ENCODE data around the gene AMHR2. TPM values are rescaled to one million over a fixed set of nuclear protein-coding genes. Genes with fewer than 3 reads are reported as not detected.

AMHR2 gene
- total and polyA plus RNA-seq, 2 donors from 2014 or later, result not detected

DNA sequence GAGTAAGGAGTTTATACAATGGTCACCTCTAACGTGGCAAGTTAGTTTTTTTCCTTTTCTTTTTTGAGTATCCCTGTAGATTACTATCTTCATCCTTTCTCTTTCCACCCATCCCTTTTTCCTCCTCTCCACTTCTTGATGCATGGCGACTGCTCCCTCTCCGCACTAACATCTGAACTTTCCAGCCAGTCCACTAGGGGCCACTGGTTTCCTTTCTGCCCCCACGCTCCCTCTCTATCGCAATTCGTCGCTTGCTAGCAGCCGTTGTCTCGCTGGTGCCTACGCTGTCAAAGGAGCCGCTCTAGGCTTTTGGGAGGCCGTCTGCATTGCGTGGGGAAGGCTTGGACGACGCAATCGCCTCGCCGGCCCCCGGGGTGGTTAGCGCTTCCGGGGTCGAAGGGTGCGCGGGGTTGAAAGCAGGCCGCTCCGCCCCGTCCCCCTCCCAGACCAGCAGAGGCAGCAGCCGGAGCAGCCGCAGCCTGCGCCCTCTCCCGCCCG is 28.1 kb downstream of the AMHR2 start, which contains the start of gene PCBP2:
TSS of gene PCBP2 (plus strand) at position 442 of the 498 bp plus-strand sequence. CDS start 2,699 bp downstream, outside the sequence.
- H3K36me3 ChIP-seq (ENCODE audit: control insufficient read depth in 2 of 3, insufficient read depth in 3 of 3, low read length in 3 of 3), result peaks cover 15 to 31% (median 20%) of the 10 kb centered on the region in 3 donors
- H3K4me1 ChIP-seq (ENCODE audit: control insufficient read depth in 2 of 3, insufficient read depth in 2 of 3, low read depth in 1 of 3, low read length in 3 of 3), result peaks cover 5 to 15% (median 12%) of the 10 kb centered on the region in 3 donors
- intact Hi-C loops (cut with DNase I), result no loop called here
- H3K9me3 ChIP-seq (ENCODE audit: control insufficient read depth in 2 of 3, insufficient read depth in 1 of 3, low read length in 3 of 3), result no peaks in the 10 kb centered on the region
- peak; percentile 90 for FAIRE-seq
- peak within 1 kb of the TSS; percentile 79 to 91 (median 89) for H3K9ac ChIP-seq (ENCODE audit: low read length in 3 of 3)
- peak within 1 kb of the TSS; percentile 79 to 89 (median 82) for H3K4me3 ChIP-seq (ENCODE audit: low read length in 3 of 3)
- DNase-seq, result peak; percentile 99 to 100 (median 99)
- H3K27me3 ChIP-seq (ENCODE audit: control insufficient read depth, insufficient read depth, low read length), result no peaks in the 10 kb centered on the region
- peak within 1 kb of the TSS; percentile 99 for H3K27ac ChIP-seq (ENCODE audit: low read depth in 2 of 2, low read length in 2 of 2)
- TF ChIP-seq, protein P1, sequence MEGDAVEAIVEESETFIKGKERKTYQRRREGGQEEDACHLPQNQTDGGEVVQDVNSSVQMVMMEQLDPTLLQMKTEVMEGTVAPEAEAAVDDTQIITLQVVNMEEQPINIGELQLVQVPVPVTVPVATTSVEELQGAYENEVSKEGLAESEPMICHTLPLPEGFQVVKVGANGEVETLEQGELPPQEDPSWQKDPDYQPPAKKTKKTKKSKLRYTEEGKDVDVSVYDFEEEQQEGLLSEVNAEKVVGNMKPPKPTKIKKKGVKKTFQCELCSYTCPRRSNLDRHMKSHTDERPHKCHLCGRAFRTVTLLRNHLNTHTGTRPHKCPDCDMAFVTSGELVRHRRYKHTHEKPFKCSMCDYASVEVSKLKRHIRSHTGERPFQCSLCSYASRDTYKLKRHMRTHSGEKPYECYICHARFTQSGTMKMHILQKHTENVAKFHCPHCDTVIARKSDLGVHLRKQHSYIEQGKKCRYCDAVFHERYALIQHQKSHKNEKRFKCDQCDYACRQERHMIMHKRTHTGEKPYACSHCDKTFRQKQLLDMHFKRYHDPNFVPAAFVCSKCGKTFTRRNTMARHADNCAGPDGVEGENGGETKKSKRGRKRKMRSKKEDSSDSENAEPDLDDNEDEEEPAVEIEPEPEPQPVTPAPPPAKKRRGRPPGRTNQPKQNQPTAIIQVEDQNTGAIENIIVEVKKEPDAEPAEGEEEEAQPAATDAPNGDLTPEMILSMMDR (IDR thresholded peaks at IDR 0.05; ENCODE audit: borderline replicate concordance, extremely low read depth, insufficient read depth), result peak; percentile 94

DNA sequence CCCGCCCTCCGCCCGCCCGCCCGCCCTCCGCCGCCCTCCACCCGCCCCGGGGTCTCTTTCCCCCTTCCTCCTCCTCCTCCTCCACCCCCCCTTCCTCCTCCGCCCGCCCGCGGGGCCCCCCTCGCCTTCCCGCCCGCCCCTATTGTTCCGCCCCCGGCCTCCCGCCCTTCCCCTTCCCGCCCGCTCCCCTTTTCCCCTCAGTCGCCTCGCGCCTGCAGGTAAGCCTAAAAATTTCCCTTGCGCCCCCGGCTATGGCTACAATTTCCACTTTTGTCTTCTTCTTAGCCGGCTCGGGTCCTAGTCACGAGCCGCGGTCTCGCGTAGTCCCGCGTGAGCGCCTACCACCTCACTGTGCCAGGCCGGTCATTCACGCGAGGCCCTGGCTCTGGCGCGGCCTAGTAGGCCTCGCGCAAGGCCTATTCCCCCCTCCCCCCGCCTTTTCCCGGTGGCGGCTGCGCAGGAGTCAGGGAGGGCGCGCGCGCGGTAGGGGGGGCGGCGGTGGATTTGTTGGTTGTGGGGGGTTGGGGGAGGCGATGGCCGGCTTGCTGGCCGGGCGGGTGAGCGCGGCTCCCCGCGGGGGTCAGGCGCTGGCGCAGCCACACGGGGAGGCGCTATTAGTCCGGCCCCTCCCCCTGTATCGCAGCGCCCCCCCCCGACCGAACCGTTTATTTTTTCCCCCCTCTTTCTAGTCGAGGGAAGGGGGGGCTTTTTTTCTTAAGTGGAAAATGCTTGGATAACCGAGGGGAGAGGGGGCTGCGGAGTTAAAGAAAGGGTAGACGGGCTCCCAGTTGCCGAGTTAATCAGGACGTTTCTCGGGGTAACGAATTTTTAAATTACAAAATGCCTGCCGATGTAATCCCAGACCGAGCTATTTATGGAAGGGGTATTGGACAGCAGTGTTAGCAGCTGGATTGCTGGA is 28.8 kb downstream of the AMHR2 start:
- Histone ChIP-seq H3K9ac (ENCODE audit: low read length in 3 of 3) (peak overlapping the region; percentile 79 to 91 (median 89)), H3K27me3 (ENCODE audit: control insufficient read depth, insufficient read depth, low read length) (no peaks in the 10 kb centered on the region), H3K36me3 (ENCODE audit: control insufficient read depth in 2 of 3, insufficient read depth in 3 of 3, low read length in 3 of 3) (peaks cover 17 to 36% (median 23%) of the 10 kb centered on the region in 3 donors), H3K4me3 (ENCODE audit: low read length in 3 of 3) (peak overlapping the region; percentile 79 to 89 (median 82)), H3K9me3 (ENCODE audit: control insufficient read depth in 2 of 3, insufficient read depth in 1 of 3, low read length in 3 of 3) (no peaks in the 10 kb centered on the region), H3K4me1 (ENCODE audit: control insufficient read depth in 2 of 3, insufficient read depth in 2 of 3, low read depth in 1 of 3, low read length in 3 of 3) (peaks cover 5 to 15% (median 12%) of the 10 kb centered on the region in 3 donors), H3K27ac (ENCODE audit: low read depth in 2 of 2, low read length in 2 of 2) (peak overlapping the region; percentile 99)
- FAIRE-seq (no peak), DNase-seq (peak; percentile 91 to 97 (median 95))
- intact Hi-C loops (cut with DNase I), result no loop called here
- TF ChIP-seq, protein P1 (IDR thresholded peaks at IDR 0.05; ENCODE audit: borderline replicate concordance, extremely low read depth, insufficient read depth), result no peak

DNA sequence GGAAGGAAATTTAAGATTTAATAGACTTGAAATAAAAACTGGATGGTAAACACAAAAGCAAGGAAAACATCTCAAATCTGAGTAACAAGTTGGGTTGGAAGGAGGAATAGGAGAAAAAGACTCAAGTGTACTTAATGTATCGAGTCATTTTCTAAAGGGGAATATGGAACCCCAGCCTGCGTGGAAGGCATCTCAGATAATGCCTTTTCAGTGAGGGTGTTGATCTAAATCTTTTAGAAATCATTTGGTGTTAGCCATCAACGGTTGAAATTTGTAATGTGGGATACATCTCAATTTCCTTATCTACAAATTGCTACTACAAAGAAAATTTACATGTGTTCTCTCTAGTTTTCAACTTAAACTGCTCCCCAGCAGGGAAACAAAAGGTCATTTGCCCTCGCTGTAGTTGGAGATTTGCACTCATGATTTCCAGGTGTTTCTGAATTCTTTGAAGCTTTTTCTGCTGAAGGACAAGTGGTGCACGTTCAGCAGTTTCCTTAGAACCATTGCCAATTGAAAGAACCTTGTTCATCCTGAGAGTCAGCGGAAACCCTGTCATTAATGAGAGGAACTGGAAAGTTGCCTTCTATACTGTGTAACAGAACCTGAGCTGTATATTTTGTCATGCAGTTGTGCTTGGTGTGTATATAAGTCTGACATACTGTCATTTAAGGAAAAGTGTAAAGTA is 30.4 kb downstream of the AMHR2 start:
- no peak for DNase-seq
- H3K4me1 ChIP-seq (ENCODE audit: control insufficient read depth in 2 of 3, insufficient read depth in 2 of 3, low read depth in 1 of 3, low read length in 3 of 3), result peaks cover 5 to 15% (median 12%) of the 10 kb centered on the region in 3 donors
- H3K27me3 ChIP-seq (ENCODE audit: control insufficient read depth, insufficient read depth, low read length), result no peaks in the 10 kb centered on the region
- no peak overlapping the region for H3K27ac ChIP-seq (ENCODE audit: low read depth in 2 of 2, low read length in 2 of 2)
- peaks cover 21 to 44% (median 28%) of the 10 kb centered on the region in 3 donors for H3K36me3 ChIP-seq (ENCODE audit: control insufficient read depth in 2 of 3, insufficient read depth in 3 of 3, low read length in 3 of 3)
- intact Hi-C loops (cut with DNase I), result no loop called here
- peak overlapping the region; percentile 25 to 91 (median 33) for H3K9ac ChIP-seq (ENCODE audit: low read length in 3 of 3)
- H3K4me3 ChIP-seq (ENCODE audit: low read length in 3 of 3), result peak overlapping the region; percentile 17 to 82 (median 79)
- TF ChIP-seq, protein P1 (IDR thresholded peaks at IDR 0.05; ENCODE audit: borderline replicate concordance, extremely low read depth, insufficient read depth), result no peak
- FAIRE-seq, result no peak
- no peaks in the 10 kb centered on the region for H3K9me3 ChIP-seq (ENCODE audit: control insufficient read depth in 2 of 3, insufficient read depth in 1 of 3, low read length in 3 of 3)
